Naive thymus-derived CD4-positive, alpha-beta T cell (primary cell): Measurements from ENCODE around the gene F12. TPM values are rescaled to one million over a fixed set of nuclear protein-coding genes. Genes with fewer than 3 reads are reported as not detected.

ENCODE experiments used
- ATAC-seq: fragments of 150-1000 bp; cut with Tn5 transposase; 2 replicates; pipeline ENCODE4 v1.10.0; 2021; ENCODE audit warnings: mild to moderate bottlenecking, moderate library complexity
- CTCF ChIA-PET: fragments of 350-600 bp; sonication (Branson Sonifier 250); formaldehyde crosslinking; loops from one replicate; lab custom pipeline; 2021; ENCODE audit warnings: antibody characterized with exemption; lab: Charles Lee
- POLR2A ChIA-PET: fragments of 350-600 bp; sonication (Branson Sonifier 250); formaldehyde crosslinking; loops from one replicate; lab custom pipeline; 2021; ENCODE audit warnings: antibody characterized with exemption, inconsistent platforms; lab: Charles Lee
- DNase-seq, 9 donors: peaks; one replicate each; pipeline versions ENCODE4 v3.0.0 to v3.0.0-alpha.2; 2020 to 2022; ENCODE audit warnings: mixed read lengths in 1 of 9
- H3K27ac ChIP-seq: one replicate; pipeline ENCODE4 v1.7.0; 2013; ENCODE audit warnings: mild to moderate bottlenecking, low read depth, low read length, moderate library complexity
- H3K27me3 ChIP-seq, 2 donors: one replicate each; pipeline ENCODE4 v1.7.0; 2013; ENCODE audit warnings: low read length in 2 of 2, mild to moderate bottlenecking in 2 of 2, moderate library complexity in 2 of 2; ENCODE audit not compliant: control insufficient read depth in 2 of 2, insufficient read depth in 2 of 2
- H3K36me3 ChIP-seq, 3 experiments: 1 replicate in 2 of 3; 2 replicates in 1 of 3; pipeline ENCODE4 v1.7.0; 2013; ENCODE audit warnings: low read length in 3 of 3, mild to moderate bottlenecking in 3 of 3, moderate library complexity in 1 of 3; ENCODE audit not compliant: insufficient read depth in 3 of 3, control insufficient read depth in 2 of 3
- H3K4me1 ChIP-seq, 2 donors: one replicate each; pipeline ENCODE4 v1.7.0; 2013; ENCODE audit warnings: low read length in 2 of 2, mild to moderate bottlenecking in 2 of 2, moderate library complexity in 1 of 2; ENCODE audit not compliant: control insufficient read depth in 2 of 2, insufficient read depth in 2 of 2
- H3K4me3 ChIP-seq: 2 replicates; pipeline ENCODE4 v1.7.0; 2013; ENCODE audit warnings: mild to moderate bottlenecking, low read length
- H3K9me3 ChIP-seq, 3 experiments: 1 replicate in 2 of 3; 2 replicates in 1 of 3; pipeline ENCODE4 v1.7.0; 2013; ENCODE audit warnings: low read length in 3 of 3; ENCODE audit not compliant: control insufficient read depth in 2 of 3
- H3K27ac Mint-ChIP-seq, 9 donors: one replicate each; pipeline ENCODE4 v1.8.0; 2020 to 2022; ENCODE audit warnings: mixed read lengths in 9 of 9, mild to moderate bottlenecking in 8 of 9, moderate library complexity in 5 of 9, inconsistent platforms in 2 of 9
- H3K27me3 Mint-ChIP-seq, 5 donors: one replicate each; pipeline ENCODE4 v1.8.0; 2021 to 2022; ENCODE audit warnings: mixed read lengths in 5 of 5, mild to moderate bottlenecking in 1 of 5
- H3K36me3 Mint-ChIP-seq, 5 donors: one replicate each; pipeline ENCODE4 v1.8.0; 2020 to 2022; ENCODE audit warnings: mixed read lengths in 5 of 5, mild to moderate bottlenecking in 3 of 5, inconsistent platforms in 1 of 5
- H3K4me1 Mint-ChIP-seq, 7 donors: one replicate each; pipeline ENCODE4 v1.8.0; 2020 to 2022; ENCODE audit warnings: mixed read lengths in 7 of 7, mild to moderate bottlenecking in 3 of 7, inconsistent platforms in 1 of 7
- H3K4me3 Mint-ChIP-seq, 10 donors: one replicate each; pipeline ENCODE4 v1.8.0; 2020 to 2022; ENCODE audit warnings: mild to moderate bottlenecking in 10 of 10, mixed read lengths in 10 of 10, moderate library complexity in 6 of 10, inconsistent platforms in 2 of 10
- H3K9me3 Mint-ChIP-seq, 11 donors: one replicate each; pipeline ENCODE4 v1.8.0; 2020 to 2022; ENCODE audit warnings: mixed read lengths in 11 of 11, mild to moderate bottlenecking in 4 of 11, inconsistent platforms in 1 of 11, moderate library complexity in 1 of 11
- intact Hi-C, 2 donors: fragments of 100-400 bp; cut with micrococcal nuclease; formaldehyde crosslinking; loops; one replicate each; pipeline ENCODE4 v1.15.1; 2023
- polyA plus RNA-seq, 2 donors: library from polyadenylated mRNA; unstranded; fragments of 300-500 nt; fragmentation: Illumina TruSeq; gene quantifications; one replicate each; pipeline ENCODE4 v1.2.3, GENCODE V29; 2021
- total RNA-seq, 6 experiments: library from RNA in 5 of 6; stranded (reverse) in 5 of 6; gene quantifications; 1 replicate in 5 of 6; 2 replicates in 1 of 6; pipeline ENCODE4 v1.2.3 and lab custom pipeline; 2021 to 2026

Gene F12
- total and polyA plus RNA-seq, 7 experiments from 2014 or later, result 0.16 to 2.1 (median 0.49) TPM; not detected in 3

DNA sequence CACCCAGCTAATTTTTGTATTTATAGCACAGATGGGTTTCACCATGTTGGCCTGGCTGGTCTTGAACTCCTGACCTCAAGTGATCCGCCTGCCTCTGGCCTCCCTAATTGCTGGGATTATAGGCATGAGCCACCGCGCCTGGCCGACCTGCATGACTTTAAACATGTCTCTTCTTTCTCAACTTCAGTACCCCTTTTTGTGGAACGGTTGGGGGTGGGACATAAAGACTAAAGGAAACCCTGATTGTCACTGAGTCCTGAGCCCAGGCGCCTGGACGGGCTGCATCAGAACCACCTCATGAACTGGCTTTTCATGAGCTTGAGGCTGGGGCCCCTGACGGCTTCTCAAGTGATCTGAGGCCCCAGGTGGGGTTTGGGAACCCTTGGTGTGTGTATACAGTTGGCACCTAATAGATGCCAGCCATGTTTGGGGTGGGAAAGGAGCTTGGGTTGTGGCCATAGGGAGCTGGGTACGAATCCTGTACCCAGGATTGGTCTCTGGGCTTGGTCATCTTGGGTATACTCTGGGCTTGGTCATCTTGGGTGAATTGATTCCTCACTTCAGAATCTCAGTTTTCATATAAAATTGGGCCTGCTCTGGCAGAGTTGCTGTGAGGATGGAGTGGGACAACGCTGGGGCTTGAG, 19.3 kb upstream of the F12 start:
- peaks cover 39 to 74% (median 61%) of the 10 kb centered on the region in 7 donors for H3K4me1 Mint-ChIP-seq
- intact Hi-C loops, result loop anchor here (1.0 to 5.0 kb wide), 4 partner anchors 17 to 891 kb away; partner anchors contain the start of gene RNF44 (in 1 of the 2)
- no peak for ATAC-seq

GRCh38 chr5:177427919-177428573, 18.7 kb upstream of the F12 start:
- POLR2A ChIA-PET, result interaction anchor here (0.9 to 23.7 kb wide), 7 partner anchors 12 to 70 kb away, joined by 3 to 804 read pairs (median 21); partner anchors contain the start of genes F12, PDLIM7 and PRR7
- intact Hi-C loops, result loop anchor here (2.0 to 5.0 kb wide), 5 partner anchors 15 to 891 kb away; partner anchors contain the start of genes RNF44 (in 2 of the 2) and DDX41 (in 1 of the 2)
- Mint-ChIP-seq H3K4me3 (peak overlapping the region; percentile 87 to 96 (median 94)), H3K27me3 (peaks cover 0 to 3% (median 0%) of the 10 kb centered on the region in 5 donors), H3K4me1 (peaks cover 36 to 71% (median 54%) of the 10 kb centered on the region in 7 donors), H3K9me3 (peaks cover 0 to 2% (median 0%) of the 10 kb centered on the region in 11 donors), H3K27ac (peak overlapping the region; percentile 92 to 97 (median 94)), H3K36me3 (peaks cover 0 to 33% (median 8%) of the 10 kb centered on the region in 5 donors)
- ATAC-seq (no peak), DNase-seq (peak in 2 of 9 donors; percentile 23 to 25)
- CTCF ChIA-PET, result interaction anchor here (0.8 to 10.3 kb wide), 5 partner anchors 17 to 27 kb away, joined by 3 to 116 read pairs (median 11); partner anchors contain the start of gene PFN3
- Histone ChIP-seq H3K4me3 (peak overlapping the region; percentile 95), H3K4me1 (peaks cover 48 to 57% of the 10 kb centered on the region in 2 donors), H3K27ac (peak overlapping the region; percentile 92), H3K9me3 (no peaks in the 10 kb centered on the region), H3K27me3 (no peaks in the 10 kb centered on the region), H3K36me3 (peaks cover 10 to 23% (median 12%) of the 10 kb centered on the region in 3 experiments)

More for the DNA sequence above, 19.3 kb upstream of the F12 start:
- Histone ChIP-seq H3K27ac (peak overlapping the region; percentile 92), H3K27me3 (no peaks in the 10 kb centered on the region), H3K4me1 (peaks cover 54 to 64% of the 10 kb centered on the region in 2 donors), H3K4me3 (peak overlapping the region; percentile 95), H3K36me3 (peaks cover 12 to 29% (median 19%) of the 10 kb centered on the region in 3 experiments), H3K9me3 (no peaks in the 10 kb centered on the region)
- Mint-ChIP-seq H3K4me3 (peak overlapping the region; percentile 87 to 96 (median 94)), H3K27me3 (peaks cover 0 to 3% (median 0%) of the 10 kb centered on the region in 5 donors), H3K36me3 (peaks cover 0 to 35% (median 11%) of the 10 kb centered on the region in 5 donors), H3K27ac (peak overlapping the region; percentile 92 to 97 (median 94)), H3K9me3 (peaks cover 0 to 2% (median 0%) of the 10 kb centered on the region in 11 donors)
- no peak for DNase-seq
- ChIA-PET POLR2A (interaction anchor here (0.7 to 23.7 kb wide), 8 partner anchors 13 to 101 kb away, joined by 3 to 804 read pairs (median 13); partner anchors contain the start of genes F12, PDLIM7 and PRR7), CTCF (interaction anchor here (0.6 to 10.3 kb wide), 7 partner anchors 11 to 56 kb away, joined by 3 to 116 read pairs (median 4); partner anchors contain the start of gene PFN3)

DNA sequence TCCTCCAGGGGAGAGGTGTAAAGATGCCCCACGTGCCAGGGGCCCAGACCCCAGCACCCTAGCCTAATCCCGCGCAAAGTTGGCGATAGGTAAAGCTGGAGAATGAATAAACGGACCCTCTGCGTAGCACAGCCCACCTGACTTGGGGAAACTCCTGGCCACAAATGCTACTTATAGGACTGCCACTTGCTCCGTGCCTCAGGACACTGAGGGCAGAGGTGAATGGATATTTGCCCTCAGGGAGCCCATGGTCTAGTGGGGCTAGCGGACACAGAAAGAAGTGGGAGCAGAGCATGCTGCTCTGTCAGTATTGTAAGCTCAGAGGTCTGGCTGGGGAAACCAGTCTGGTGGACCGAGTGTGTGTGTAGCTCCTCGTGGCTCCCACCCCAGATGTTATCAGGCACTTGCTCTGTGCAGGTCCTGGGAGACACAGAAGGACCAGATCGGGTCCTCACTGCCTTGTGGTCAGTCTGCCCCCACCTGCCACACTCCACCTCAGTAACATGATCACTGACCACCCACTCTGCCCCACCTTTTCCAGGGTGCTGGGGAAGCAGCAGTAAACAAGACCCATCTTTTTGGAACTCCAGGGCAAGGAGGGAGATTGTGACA, 18.0 kb upstream of the F12 start:
- Mint-ChIP-seq H3K27me3 (peaks cover 0 to 3% (median 0%) of the 10 kb centered on the region in 5 donors), H3K36me3 (peaks cover 0 to 31% (median 8%) of the 10 kb centered on the region in 5 donors), H3K9me3 (peaks cover 0 to 2% (median 0%) of the 10 kb centered on the region in 11 donors), H3K4me3 (peak overlapping the region; percentile 87 to 96 (median 94)), H3K27ac (peak overlapping the region; percentile 92 to 97 (median 94)), H3K4me1 (peaks cover 39 to 67% (median 51%) of the 10 kb centered on the region in 7 donors)
- peaks cover 3 to 15% (median 5%) of the 10 kb centered on the region in 3 experiments for H3K36me3 ChIP-seq
- peak in 1 of 9 donors; percentile 26 for DNase-seq
- peak overlapping the region; percentile 92 for H3K27ac ChIP-seq
- ATAC-seq, result no peak
- H3K4me1 ChIP-seq, result peaks cover 40 to 50% of the 10 kb centered on the region in 2 donors
- H3K9me3 ChIP-seq, result no peaks in the 10 kb centered on the region
- intact Hi-C loops, result loop anchor here (2.0 to 5.0 kb wide), 5 partner anchors 15 to 891 kb away; partner anchors contain the start of genes RNF44 (in 2 of the 2) and DDX41 (in 1 of the 2)
- H3K27me3 ChIP-seq, result no peaks in the 10 kb centered on the region
- ChIA-PET CTCF (interaction anchor here (0.8 to 10.3 kb wide), 4 partner anchors 19 to 28 kb away, joined by 3 to 116 read pairs (median 47); partner anchors contain the start of gene PFN3), POLR2A (interaction anchor here (0.9 to 23.7 kb wide), 12 partner anchors 12 to 294 kb away, joined by 3 to 804 read pairs (median 8); partner anchors contain the start of genes F12, PDLIM7, PRR7 and RGS14)
- peak overlapping the region; percentile 95 for H3K4me3 ChIP-seq

DNA sequence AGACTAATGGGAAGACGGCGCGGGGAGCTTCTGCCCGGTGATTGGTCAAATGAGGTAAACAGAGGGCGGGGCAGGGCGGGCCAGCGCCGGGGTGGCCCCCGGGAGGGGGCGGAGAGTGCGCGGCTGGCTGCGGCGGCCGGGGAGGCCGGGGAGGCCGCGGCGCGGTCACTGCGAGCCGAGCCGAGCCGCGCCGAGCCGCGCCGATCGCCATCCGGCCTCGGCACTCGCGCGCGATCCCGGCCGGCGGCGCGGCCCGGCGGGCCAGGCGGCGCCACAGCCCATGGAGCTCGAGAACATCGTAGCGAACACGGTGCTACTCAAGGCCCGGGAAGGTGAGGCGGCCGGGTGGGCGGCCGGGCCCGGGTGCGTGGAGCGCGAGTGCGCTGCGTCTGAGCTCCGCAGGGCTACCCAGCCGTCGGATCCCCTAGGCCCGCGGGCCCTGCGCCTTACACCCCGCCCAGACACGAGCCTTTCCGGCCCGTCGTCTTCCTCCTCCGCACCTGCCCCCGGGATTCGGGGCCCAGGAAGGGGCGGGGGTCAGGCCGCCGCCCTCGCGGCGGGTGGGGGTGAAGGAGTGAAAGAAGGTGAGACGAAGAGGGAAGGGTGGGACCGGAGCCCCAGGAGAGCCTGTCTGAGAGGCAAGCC, 17.3 kb upstream of the F12 start, which contains the start of gene GRK6:
GRK6 (plus strand) TSS at position 111 of the 645 bp plus-strand sequence; CDS start at position 281, 170 bp downstream.
- POLR2A ChIA-PET, result interaction anchor here (0.8 to 23.7 kb wide), 15 partner anchors 7 to 891 kb away, joined by 3 to 804 read pairs (median 7); partner anchors contain the start of genes F12, PDLIM7, PRR7 and RGS14
- ATAC-seq, result peak; percentile 2
- no peaks in the 10 kb centered on the region for H3K27me3 ChIP-seq

More for the DNA sequence above, 17.3 kb upstream of the F12 start, which contains the start of gene GRK6:
- H3K36me3 ChIP-seq, result peaks cover 0 to 11% (median 0%) of the 10 kb centered on the region in 3 experiments
- CTCF ChIA-PET, result interaction anchor here (1.0 to 10.3 kb wide), 3 partner anchors 21 to 28 kb away, joined by 3 to 116 read pairs (median 91); partner anchors contain the start of gene PFN3
- Mint-ChIP-seq H3K36me3 (peaks cover 0 to 27% (median 8%) of the 10 kb centered on the region in 5 donors), H3K4me3 (peak within 1 kb of the TSS; percentile 87 to 96 (median 94)), H3K9me3 (peaks cover 0 to 2% (median 0%) of the 10 kb centered on the region in 11 donors), H3K27me3 (peaks cover 0 to 3% (median 0%) of the 10 kb centered on the region in 5 donors), H3K27ac (peak within 1 kb of the TSS; percentile 92 to 98 (median 96)), H3K4me1 (peaks cover 38 to 61% (median 44%) of the 10 kb centered on the region in 7 donors)
- H3K4me3 ChIP-seq, result peak within 1 kb of the TSS; percentile 95
- H3K9me3 ChIP-seq, result no peaks in the 10 kb centered on the region
- H3K4me1 ChIP-seq, result peaks cover 34 to 43% of the 10 kb centered on the region in 2 donors
- intact Hi-C loops, result loop anchor here (1.0 to 5.0 kb wide), 17 partner anchors 14 to 890 kb away; partner anchors contain the start of genes FAM193B (in 2 of the 2), PDLIM7 (in 2 of the 2), RNF44 (in 2 of the 2) and DDX41 (in 1 of the 2)
- H3K27ac ChIP-seq, result peak within 1 kb of the TSS; percentile 92
- DNase-seq, result peak; percentile 51 to 79 (median 72)
